ENCODE data around the gene KLF16. TPM values are rescaled to one million over a fixed set of nuclear protein-coding genes. Genes with fewer than 3 reads are reported as not detected.
A peak's percentile ranks its signal among the peaks of the same experiment; 100 is the strongest.

KLF16 gene
- total and polyA plus RNA-seq, 9 of the 15 experiments (the other 6 are each of a cell fraction or from before 2014, with no cell fraction given), result 0.04 to 60.4 (median 6.8) TPM

GRCh38 chr19:1856698-1857603 lies 6.4 kb downstream of the KLF16 start (continued):
- TF ChIP-seq MBD2 (IDR thresholded peaks at IDR 0.05; ENCODE audit: borderline replicate concordance, low read depth) (peak; percentile 43; the same call in 1 of the 2 replicates), RFX7 (CRISPR knock-in tag; IDR thresholded peaks at IDR 0.05) (no peak), MAFK (IDR thresholded peaks at IDR 0.05; ENCODE audit: low read length) (no peak), ZNF395 (CRISPR knock-in tag; IDR thresholded peaks at IDR 0.05) (peak; percentile 21; the same call in 1 of the 2 replicates), CEBPB (tag; IDR thresholded peaks at IDR 0.05) (no peak), NONO (IDR thresholded peaks at IDR 0.05; ENCODE audit: low read depth in 2 of 2, low read length in 1 of 2) (peak in 1 of 2 experiments; percentile 50; a peak in 1 of 4 replicates), ZKSCAN1 (IDR thresholded peaks at IDR 0.05; ENCODE audit: low read depth, low read length) (no peak), E2F8 (IDR thresholded peaks at IDR 0.05; ENCODE audit: low read depth, partially characterized antibody) (no peak), ARNT (IDR thresholded peaks at IDR 0.05) (no peak), ZNF695 (CRISPR knock-in tag; IDR thresholded peaks at IDR 0.05) (no peak), EGR1 (conservative IDR thresholded peaks at IDR 0.05) (peak; percentile 95), ZNF184 (CRISPR knock-in tag; IDR thresholded peaks at IDR 0.05) (no peak), POLR2G (IDR thresholded peaks at IDR 0.05; ENCODE audit: low read depth, low read length) (peak; percentile 79), MCM2 (IDR thresholded peaks at IDR 0.05; ENCODE audit: low read depth) (no peak), ATF1 (CRISPR knock-in tag; IDR thresholded peaks at IDR 0.05) (no peak), ATF1 (tag; IDR thresholded peaks at IDR 0.05) (peak; percentile 63), OTX1 (CRISPR knock-in tag; IDR thresholded peaks at IDR 0.05) (no peak), CSDE1 (IDR thresholded peaks at IDR 0.05) (no peak), ZNF23 (CRISPR knock-in tag; IDR thresholded peaks at IDR 0.05) (no peak), POLR2AphosphoS2 (IDR thresholded peaks at IDR 0.05; ENCODE audit: low read length) (no peak), HLTF (IDR thresholded peaks at IDR 0.05) (no peak), ETV5 (CRISPR knock-in tag; IDR thresholded peaks at IDR 0.05; ENCODE audit: low read depth) (no peak)
- TF ChIP-seq, protein P1, sequence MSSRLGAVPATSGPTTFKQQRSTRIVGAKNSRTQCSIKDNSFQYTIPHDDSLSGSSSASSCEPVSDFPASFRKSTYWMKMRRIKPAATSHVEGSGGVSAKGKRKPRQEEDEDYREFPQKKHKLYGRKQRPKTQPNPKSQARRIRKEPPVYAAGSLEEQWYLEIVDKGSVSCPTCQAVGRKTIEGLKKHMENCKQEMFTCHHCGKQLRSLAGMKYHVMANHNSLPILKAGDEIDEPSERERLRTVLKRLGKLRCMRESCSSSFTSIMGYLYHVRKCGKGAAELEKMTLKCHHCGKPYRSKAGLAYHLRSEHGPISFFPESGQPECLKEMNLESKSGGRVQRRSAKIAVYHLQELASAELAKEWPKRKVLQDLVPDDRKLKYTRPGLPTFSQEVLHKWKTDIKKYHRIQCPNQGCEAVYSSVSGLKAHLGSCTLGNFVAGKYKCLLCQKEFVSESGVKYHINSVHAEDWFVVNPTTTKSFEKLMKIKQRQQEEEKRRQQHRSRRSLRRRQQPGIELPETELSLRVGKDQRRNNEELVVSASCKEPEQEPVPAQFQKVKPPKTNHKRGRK (tag; IDR thresholded peaks at IDR 0.05), result no peak
